HepG2 (cell line): ENCODE measurements around the gene ZBTB48. TPM values are rescaled to one million over a fixed set of nuclear protein-coding genes. Genes with fewer than 3 reads are reported as not detected.
A peak's percentile ranks its signal among the peaks of the same experiment; 100 is the strongest.

ENCODE experiments used
- AGO1 ChIP-seq: fragments of 200-400 bp; formaldehyde crosslinking; IDR thresholded peaks from 2 replicates; pipeline ENCODE4 v1.6.1; 2017; ENCODE audit warnings: mild to moderate bottlenecking, low read depth, low read length, moderate library complexity; ENCODE audit not compliant: poor library complexity, severe bottlenecking
- CSRNP1 ChIP-seq: sonication (generic); formaldehyde crosslinking; IDR thresholded peaks from 2 replicates; pipeline ENCODE4 v1.8.1; 2023; ENCODE audit warnings: mild to moderate bottlenecking, missing genetic modification reagents
- FOXA1 ChIP-seq, 2 experiments: fragments of 450-650 bp in 1 of 2; sonication (generic) in 1 of 2; formaldehyde crosslinking in 1 of 2; IDR thresholded peaks; 2 replicates each; pipeline versions ENCODE4 v1.4.0 to v1.6.1; 2016 to 2020; ENCODE audit warnings: missing genetic modification reagents in 1 of 2
- GABPA ChIP-seq, 2 experiments: IDR thresholded peaks; 2 replicates each; pipeline ENCODE4 v1.6.1; 2011 to 2016; ENCODE audit warnings: low read depth in 2 of 2, low read length in 1 of 2, missing biosample characterization in 1 of 2, missing genetic modification characterization in 1 of 2
- HNRNPLL ChIP-seq: fragments of 200-400 bp; formaldehyde crosslinking; IDR thresholded peaks from 2 replicates; pipeline ENCODE4 v1.6.1; 2017; ENCODE audit warnings: mild to moderate bottlenecking, low read depth, low read length; ENCODE audit not compliant: poor library complexity, severe bottlenecking
- KDM2A ChIP-seq: sonication (generic); formaldehyde crosslinking; IDR thresholded peaks from 2 replicates; pipeline ENCODE4 v1.4.0; 2020; ENCODE audit warnings: low read depth, missing genetic modification reagents, borderline replicate concordance
- KLF11 ChIP-seq: IDR thresholded peaks from 2 replicates; pipeline ENCODE4 v1.6.1; 2016; ENCODE audit warnings: missing compliant biosample characterization
- NFE2L1 ChIP-seq: sonication (generic); formaldehyde crosslinking; IDR thresholded peaks from 2 replicates; pipeline ENCODE4 v1.4.0; 2020; ENCODE audit warnings: missing genetic modification reagents, mild to moderate bottlenecking, borderline replicate concordance
- PAWR ChIP-seq: sonication (generic); formaldehyde crosslinking; IDR thresholded peaks from 2 replicates; pipeline ENCODE4 v1.4.0; 2020; ENCODE audit warnings: missing genetic modification reagents, mild to moderate bottlenecking, borderline replicate concordance
- RORA ChIP-seq: sonication (generic); formaldehyde crosslinking; IDR thresholded peaks from 2 replicates; pipeline ENCODE4 v1.5.0; 2020; ENCODE audit warnings: mild to moderate bottlenecking, missing genetic modification reagents, moderate library complexity
- TMF1 ChIP-seq: sonication (generic); formaldehyde crosslinking; IDR thresholded peaks from 2 replicates; pipeline ENCODE4 v1.8.1; 2022; ENCODE audit warnings: low read depth, missing genetic modification reagents
- WIZ ChIP-seq: sonication (generic); formaldehyde crosslinking; IDR thresholded peaks from 2 replicates; pipeline ENCODE4 v1.5.1; 2020; ENCODE audit warnings: mild to moderate bottlenecking, missing genetic modification reagents
- ZKSCAN5 ChIP-seq: sonication (generic); formaldehyde crosslinking; IDR thresholded peaks from 2 replicates; pipeline ENCODE4 v1.5.1; 2020; ENCODE audit warnings: mild to moderate bottlenecking, missing genetic modification reagents
- ZNF362 ChIP-seq: sonication (generic); formaldehyde crosslinking; IDR thresholded peaks from 2 replicates; pipeline ENCODE4 v1.4.0; 2020; ENCODE audit warnings: missing genetic modification reagents, mild to moderate bottlenecking, borderline replicate concordance
- ZNF484 ChIP-seq: sonication (generic); formaldehyde crosslinking; IDR thresholded peaks from 2 replicates; pipeline ENCODE4 v1.5.1; 2020; ENCODE audit warnings: mild to moderate bottlenecking, low read depth, missing genetic modification reagents, borderline replicate concordance
- ZNF605 ChIP-seq: sonication (generic); formaldehyde crosslinking; IDR thresholded peaks from 2 replicates; pipeline ENCODE4 v1.8.0; 2022; ENCODE audit warnings: mild to moderate bottlenecking, missing genetic modification reagents
- ZNF639 ChIP-seq: conservative IDR thresholded peaks from 2 replicates; pipeline ENCODE4 v1.6.1; 2018; ENCODE audit warnings: missing genetic modification reagents
- ZNF724P ChIP-seq: sonication (generic); formaldehyde crosslinking; IDR thresholded peaks from 2 replicates; pipeline ENCODE4 v1.8.0; 2022; ENCODE audit warnings: missing genetic modification reagents, borderline replicate concordance
- ZSCAN22 ChIP-seq: sonication (generic); formaldehyde crosslinking; IDR thresholded peaks from 2 replicates; pipeline ENCODE4 v1.4.0; 2020; ENCODE audit warnings: mild to moderate bottlenecking, missing genetic modification reagents
- polyA plus RNA-seq, 8 experiments: library from polyadenylated mRNA; depleted of rRNA in 3 of 8; stranded (reverse) in 7 of 8; unstranded in 1 of 8; fragments of >200 nt; fragmentation: Illumina TruSeq in 4 of 8; extraction: Trizol in 4 of 8; gene quantifications; 2 replicates each; pipeline versions ENCODE4 v1.2.1 to v1.2.3, GENCODE V29; 2011 to 2016; ENCODE audit warnings: low read depth in 4 of 8, missing spikeins in 1 of 8, mixed read lengths in 1 of 8; ENCODE audit not compliant: insufficient read depth in 1 of 8
- total RNA-seq, 5 experiments: library from RNA; depleted of rRNA; stranded (reverse); fragments of >200 nt; fragmentation: Illumina TruSeq; extraction: Trizol; gene quantifications; 2 replicates each; pipeline ENCODE4 v1.2.3, GENCODE V29; 2016; ENCODE audit warnings: low read depth in 1 of 5
- TF ChIP-seq, protein P1 (sequence below): sonication (generic); formaldehyde crosslinking; IDR thresholded peaks from 2 replicates; pipeline ENCODE4 v1.8.1; 2022; ENCODE audit warnings: mild to moderate bottlenecking, missing genetic modification reagents
- TF ChIP-seq, protein P2 (sequence below): sonication (generic); formaldehyde crosslinking; IDR thresholded peaks from 2 replicates; pipeline ENCODE4 v1.9.0; 2021; ENCODE audit warnings: missing genetic modification reagents, mild to moderate bottlenecking, borderline replicate concordance

Gene ZBTB48
- total and polyA plus RNA-seq, 2 of the 13 experiments (the other 11 are each of a cell fraction or from before 2014, with no cell fraction given) = 13.0 to 17.1 TPM

DNA sequence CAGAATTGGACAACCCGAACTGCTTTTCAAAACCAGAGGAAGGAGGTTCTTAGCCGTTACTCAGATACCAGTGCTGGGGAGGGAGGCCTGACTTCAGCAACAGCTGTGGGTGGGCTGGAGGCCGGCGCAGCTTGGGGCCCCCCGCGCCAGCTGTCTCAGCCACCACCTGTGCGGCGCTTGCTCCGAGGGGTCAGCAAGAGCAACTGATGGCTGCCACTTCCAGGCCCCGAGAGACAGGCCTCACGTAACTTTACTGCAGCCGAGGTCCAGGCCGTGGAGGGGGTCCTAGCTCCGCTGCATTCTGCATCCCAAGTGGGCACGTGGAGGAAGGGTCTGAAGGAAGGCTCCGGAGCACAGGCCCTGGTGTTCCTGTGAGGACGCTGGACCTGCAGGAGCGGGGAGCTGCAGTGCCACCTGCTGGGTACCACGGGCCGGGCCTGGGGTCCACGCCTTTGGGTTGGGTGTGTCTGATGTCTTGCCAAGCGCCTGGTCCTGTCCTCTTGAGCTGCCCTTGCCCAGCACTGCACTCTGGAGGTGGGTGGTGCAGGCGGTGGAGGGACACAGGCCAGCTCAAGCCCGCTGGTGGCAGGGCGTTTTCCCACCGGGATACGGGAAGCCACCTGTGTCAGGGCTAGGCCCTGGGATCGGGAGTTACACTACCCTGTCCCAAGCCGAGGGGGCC, 54.7 kb downstream of the ZBTB48 start (continued):
- TF ChIP-seq ZNF362 (CRISPR knock-in tag) (no peak), PAWR (CRISPR knock-in tag) (no peak), ZNF639 (CRISPR knock-in tag) (no peak), AGO1 (peak; percentile 69), NFE2L1 (CRISPR knock-in tag) (no peak), FOXA1 (IDR thresholded peaks at IDR 0.05) (no peak), FOXA1 (CRISPR knock-in tag; IDR thresholded peaks at IDR 0.05) (no peak), ZNF724P (0 out of 2 replicates have a peak, but pooled peaks have one; percentile 46), RORA (no peak), CSRNP1 (CRISPR knock-in tag) (no peak), ZNF605 (CRISPR knock-in tag) (no peak), ZSCAN22 (CRISPR knock-in tag) (no peak), TMF1 (0 out of 2 replicates have a peak, but pooled peaks have one; percentile 46), KLF11 (CRISPR knock-in tag) (no peak), ZNF484 (CRISPR knock-in tag) (no peak), ZKSCAN5 (CRISPR knock-in tag) (no peak), HNRNPLL (peak; percentile 23), WIZ (CRISPR knock-in tag) (no peak), GABPA (IDR thresholded peaks at IDR 0.05; ENCODE audit: low read depth, low read length) (0 out of 2 replicates have a peak, but pooled peaks have one; percentile 8), GABPA (CRISPR knock-in tag; IDR thresholded peaks at IDR 0.05; ENCODE audit: low read depth) (no peak), KDM2A (CRISPR knock-in tag) (peak; percentile 50)
- TF ChIP-seq, protein P1, sequence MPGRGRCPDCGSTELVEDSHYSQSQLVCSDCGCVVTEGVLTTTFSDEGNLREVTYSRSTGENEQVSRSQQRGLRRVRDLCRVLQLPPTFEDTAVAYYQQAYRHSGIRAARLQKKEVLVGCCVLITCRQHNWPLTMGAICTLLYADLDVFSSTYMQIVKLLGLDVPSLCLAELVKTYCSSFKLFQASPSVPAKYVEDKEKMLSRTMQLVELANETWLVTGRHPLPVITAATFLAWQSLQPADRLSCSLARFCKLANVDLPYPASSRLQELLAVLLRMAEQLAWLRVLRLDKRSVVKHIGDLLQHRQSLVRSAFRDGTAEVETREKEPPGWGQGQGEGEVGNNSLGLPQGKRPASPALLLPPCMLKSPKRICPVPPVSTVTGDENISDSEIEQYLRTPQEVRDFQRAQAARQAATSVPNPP = no peak
- TF ChIP-seq, protein P2, sequence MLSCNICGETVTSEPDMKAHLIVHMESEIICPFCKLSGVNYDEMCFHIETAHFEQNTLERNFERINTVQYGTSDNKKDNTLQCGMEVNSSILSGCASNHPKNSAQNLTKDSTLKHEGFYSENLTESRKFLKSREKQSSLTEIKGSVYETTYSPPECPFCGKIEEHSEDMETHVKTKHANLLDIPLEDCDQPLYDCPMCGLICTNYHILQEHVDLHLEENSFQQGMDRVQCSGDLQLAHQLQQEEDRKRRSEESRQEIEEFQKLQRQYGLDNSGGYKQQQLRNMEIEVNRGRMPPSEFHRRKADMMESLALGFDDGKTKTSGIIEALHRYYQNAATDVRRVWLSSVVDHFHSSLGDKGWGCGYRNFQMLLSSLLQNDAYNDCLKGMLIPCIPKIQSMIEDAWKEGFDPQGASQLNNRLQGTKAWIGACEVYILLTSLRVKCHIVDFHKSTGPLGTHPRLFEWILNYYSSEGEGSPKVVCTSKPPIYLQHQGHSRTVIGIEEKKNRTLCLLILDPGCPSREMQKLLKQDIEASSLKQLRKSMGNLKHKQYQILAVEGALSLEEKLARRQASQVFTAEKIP (CRISPR knock-in tag) = no peak
